OCI-LY1 (cell line): ENCODE measurements around the gene ZAP70.

ENCODE experiments used
- H2AFZ ChIP-seq: fragments of 200-600 bp; sonication (generic), shearing (Covaris generic); 2 replicates; pipeline ENCODE4 v1.6.0; 2014; ENCODE audit warnings: antibody characterized with exemption, mild to moderate bottlenecking, low read length
- H3F3A ChIP-seq: fragments of 200-600 bp; sonication (generic), shearing (Covaris generic); 2 replicates; pipeline ENCODE4 v1.6.0; 2014; ENCODE audit warnings: mild to moderate bottlenecking, antibody characterized with exemption, low read length, moderate library complexity; ENCODE audit not compliant: insufficient read depth
- H3K27ac ChIP-seq: fragments of 200-600 bp; sonication (generic); 2 replicates; pipeline ENCODE4 v1.5.1; 2014; ENCODE audit warnings: low read length, mixed run types, mild to moderate bottlenecking, low read depth; ENCODE audit not compliant: poor library complexity, severe bottlenecking
- H3K27me3 ChIP-seq: fragments of 200-600 bp; sonication (generic); 2 replicates; pipeline ENCODE4 v1.6.0; 2014; ENCODE audit warnings: antibody characterized with exemption, mild to moderate bottlenecking, low read length, moderate library complexity; ENCODE audit not compliant: insufficient read depth
- H3K36me3 ChIP-seq: fragments of 200-600 bp; sonication (generic); 2 replicates; pipeline ENCODE4 v1.6.1; 2014; ENCODE audit warnings: mild to moderate bottlenecking, antibody characterized with exemption, low read length, moderate library complexity, mixed read lengths; ENCODE audit not compliant: insufficient read depth
- H3K4me1 ChIP-seq: fragments of 200-600 bp; sonication (generic); 2 replicates; pipeline ENCODE4 v1.5.1; 2014; ENCODE audit warnings: mild to moderate bottlenecking, low read length, moderate library complexity; ENCODE audit not compliant: insufficient read depth, severe bottlenecking
- H3K4me2 ChIP-seq: fragments of 200-600 bp; sonication (generic), shearing (Covaris generic); 2 replicates; pipeline ENCODE4 v1.6.1; 2014; ENCODE audit warnings: low read length
- H3K4me3 ChIP-seq: fragments of 200-600 bp; sonication (generic); 2 replicates; pipeline ENCODE4 v1.5.1; 2014; ENCODE audit warnings: low read length, low read depth, mild to moderate bottlenecking, mixed read lengths; ENCODE audit not compliant: poor library complexity, severe bottlenecking
- H3K79me2 ChIP-seq: fragments of 200-600 bp; shearing (Covaris generic); 2 replicates; pipeline ENCODE4 v1.6.1; 2016; ENCODE audit warnings: mixed run types, low read length, mixed read lengths; ENCODE audit not compliant: insufficient read depth
- H3K9ac ChIP-seq: fragments of 200-600 bp; sonication (generic), shearing (Covaris generic); 2 replicates; pipeline ENCODE4 v1.6.1; 2014; ENCODE audit warnings: mild to moderate bottlenecking, low read length, mixed read lengths
- H3K9me2 ChIP-seq: fragments of 200-600 bp; sonication (generic), shearing (Covaris generic); 2 replicates; pipeline ENCODE4 v1.6.1; 2014; ENCODE audit warnings: low read depth, mild to moderate bottlenecking, low read length, mixed read lengths
- H3K9me3 ChIP-seq: fragments of 200-600 bp; shearing (Covaris generic); 2 replicates; pipeline ENCODE4 v1.6.1; 2014; ENCODE audit warnings: low read length, mixed read lengths
- H4K20me1 ChIP-seq: fragments of 200-600 bp; sonication (generic), shearing (Covaris generic); 2 replicates; pipeline ENCODE4 v1.6.0; 2016; ENCODE audit warnings: mild to moderate bottlenecking, low read length; ENCODE audit not compliant: insufficient read depth
- CTCF ChIP-seq: fragments of 200-600 bp; sonication (generic), shearing (Covaris generic); IDR thresholded peaks from 2 replicates; pipeline ENCODE4 v1.5.1; 2017; ENCODE audit warnings: mild to moderate bottlenecking, antibody characterized with exemption, low read length, moderate library complexity, mixed read lengths
- EZH2 ChIP-seq: fragments of 200-600 bp; sonication (generic), shearing (Covaris generic); IDR thresholded peaks from 2 replicates; pipeline ENCODE4 v1.8.0; 2017; ENCODE audit warnings: borderline replicate concordance, mixed run types, mild to moderate bottlenecking, antibody characterized with exemption, low read length, moderate library complexity, mixed read lengths

ZAP70 gene

GRCh38 chr2:97750017-97750416 is 36.6 kb downstream of the ZAP70 start:
- TF ChIP-seq EZH2 (no peak), CTCF (no peak)
- no peak overlapping the region for H2AFZ ChIP-seq
- no peak overlapping the region for H3K4me3 ChIP-seq
- H3K4me2 ChIP-seq = no peak overlapping the region
- no peaks in the 10 kb centered on the region for H3K9me3 ChIP-seq
- H3K9me2 ChIP-seq = no peaks in the 10 kb centered on the region
- H4K20me1 ChIP-seq = no peaks in the 10 kb centered on the region
- no peak overlapping the region for H3K9ac ChIP-seq
- peaks cover 10% of the 10 kb centered on the region for H3K4me1 ChIP-seq
- no peaks in the 10 kb centered on the region; the same call in 1 of the 2 replicates for H3K36me3 ChIP-seq
- no peaks in the 10 kb centered on the region for H3K79me2 ChIP-seq
- no peak overlapping the region for H3K27ac ChIP-seq
- H3K27me3 ChIP-seq = no peaks in the 10 kb centered on the region
- H3F3A ChIP-seq = no peaks in the 10 kb centered on the region

- H3K4me2 ChIP-seq = no peak overlapping the region
- no peak overlapping the region for H3K4me3 ChIP-seq
- H4K20me1 ChIP-seq = no peaks in the 10 kb centered on the region
- H3K9me2 ChIP-seq = no peaks in the 10 kb centered on the region
- no peak overlapping the region for H3K9ac ChIP-seq
- H3K36me3 ChIP-seq = peaks cover 11% of the 10 kb centered on the region
- H3F3A ChIP-seq = no peaks in the 10 kb centered on the region
- H3K27me3 ChIP-seq = no peaks in the 10 kb centered on the region
- H2AFZ ChIP-seq = no peak overlapping the region
- H3K9me3 ChIP-seq = no peaks in the 10 kb centered on the region
- TF ChIP-seq EZH2 (no peak), CTCF (no peak)
- no peaks in the 10 kb centered on the region for H3K79me2 ChIP-seq
- H3K27ac ChIP-seq = no peak overlapping the region
- H3K4me1 ChIP-seq = peaks cover 10% of the 10 kb centered on the region
These were observed 38.4 kb downstream of the ZAP70 start for GRCh38 chr2:97751752-97752151.

GRCh38 chr2:97752342-97753334 is 39.3 kb downstream of the ZAP70 start:
- peaks cover 20% of the 10 kb centered on the region for H3K36me3 ChIP-seq
- no peaks in the 10 kb centered on the region for H3F3A ChIP-seq
- peaks cover 10% of the 10 kb centered on the region for H3K4me1 ChIP-seq
- H3K27ac ChIP-seq = no peak overlapping the region
- H3K9me3 ChIP-seq = no peaks in the 10 kb centered on the region
- no peak overlapping the region for H3K9ac ChIP-seq
- H3K4me2 ChIP-seq = no peak overlapping the region
- no peaks in the 10 kb centered on the region for H4K20me1 ChIP-seq
- H3K27me3 ChIP-seq = no peaks in the 10 kb centered on the region
- H3K9me2 ChIP-seq = no peaks in the 10 kb centered on the region
- H2AFZ ChIP-seq = no peak overlapping the region
- TF ChIP-seq CTCF = no peak
- no peak for TF ChIP-seq EZH2
- no peaks in the 10 kb centered on the region for H3K79me2 ChIP-seq
- no peak overlapping the region for H3K4me3 ChIP-seq
